Hepatocyte (in vitro differentiated cells): ENCODE measurements around the gene GLDN.

Experiments used
- EZH2 ChIP-seq: fragments of 200-600 bp; sonication (generic); IDR thresholded peaks from 2 replicates; pipeline ENCODE4 v1.6.1; 2016; ENCODE audit warnings: antibody characterized with exemption, mild to moderate bottlenecking, borderline replicate concordance
- TF ChIP-seq, protein P1 (sequence below): fragments of 200-600 bp; sonication (generic); IDR thresholded peaks from 2 replicates; pipeline ENCODE4 v1.5.1; 2016; ENCODE audit warnings: antibody characterized with exemption, mild to moderate bottlenecking; ENCODE audit not compliant: poor library complexity

DNA sequence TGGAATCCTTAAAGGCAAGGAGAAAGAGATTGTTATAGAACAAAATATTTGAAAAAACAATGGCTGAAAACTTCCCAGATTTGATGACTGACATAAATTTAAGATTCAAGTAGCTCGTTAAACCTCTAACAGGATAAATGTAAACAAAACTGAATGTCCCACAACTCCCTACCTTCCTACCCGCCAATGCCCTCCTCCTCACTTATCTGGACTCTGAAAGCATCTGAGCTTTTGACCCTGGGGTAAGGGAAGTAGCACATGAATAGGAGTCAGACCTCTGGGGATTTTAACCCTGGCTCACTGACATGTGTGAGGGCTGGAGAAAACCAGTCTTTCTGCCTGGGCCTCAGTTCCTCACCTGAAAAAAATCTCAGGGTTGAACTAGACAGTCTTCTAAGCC, 29.9 kb upstream of the GLDN start:
- TF ChIP-seq, protein P1, sequence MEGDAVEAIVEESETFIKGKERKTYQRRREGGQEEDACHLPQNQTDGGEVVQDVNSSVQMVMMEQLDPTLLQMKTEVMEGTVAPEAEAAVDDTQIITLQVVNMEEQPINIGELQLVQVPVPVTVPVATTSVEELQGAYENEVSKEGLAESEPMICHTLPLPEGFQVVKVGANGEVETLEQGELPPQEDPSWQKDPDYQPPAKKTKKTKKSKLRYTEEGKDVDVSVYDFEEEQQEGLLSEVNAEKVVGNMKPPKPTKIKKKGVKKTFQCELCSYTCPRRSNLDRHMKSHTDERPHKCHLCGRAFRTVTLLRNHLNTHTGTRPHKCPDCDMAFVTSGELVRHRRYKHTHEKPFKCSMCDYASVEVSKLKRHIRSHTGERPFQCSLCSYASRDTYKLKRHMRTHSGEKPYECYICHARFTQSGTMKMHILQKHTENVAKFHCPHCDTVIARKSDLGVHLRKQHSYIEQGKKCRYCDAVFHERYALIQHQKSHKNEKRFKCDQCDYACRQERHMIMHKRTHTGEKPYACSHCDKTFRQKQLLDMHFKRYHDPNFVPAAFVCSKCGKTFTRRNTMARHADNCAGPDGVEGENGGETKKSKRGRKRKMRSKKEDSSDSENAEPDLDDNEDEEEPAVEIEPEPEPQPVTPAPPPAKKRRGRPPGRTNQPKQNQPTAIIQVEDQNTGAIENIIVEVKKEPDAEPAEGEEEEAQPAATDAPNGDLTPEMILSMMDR: no peak
- TF ChIP-seq EZH2: no peak
